Diencephalon (tissue), 1 donor: ENCODE data around the gene SLC35B3. TPM values are rescaled to one million over a fixed set of nuclear protein-coding genes. Genes with fewer than 3 reads are reported as not detected.

ENCODE experiments used
- total RNA-seq: library from RNA; depleted of rRNA; stranded (reverse); fragments of >200 nt; gene quantifications from one replicate; pipeline ENCODE4 v1.2.3, GENCODE V29; 2014

Gene SLC35B3
- 11.8 TPM for total RNA-seq

GRCh38 chr6:8435093-8435844 is at the start of gene SLC35B3:
Gene SLC35B3, minus strand, starts transcription at chr6:8435545.

